Endothelial cell of umbilical vein (primary cell): Measurements from ENCODE around the gene SAE1. TPM values are rescaled to one million over a fixed set of nuclear protein-coding genes. Genes with fewer than 3 reads are reported as not detected.

Experiments
- BruUV-seq: library from RNA; stranded (reverse); fragments of 400-500 nt; replicated peaks from 2 replicates; lab custom pipeline; 2021; lab: Mats Ljungman, UMichigan
- CTCF ChIA-PET: fragments of 300-600, 350-600 bp; sonication (Branson Sonifier 250); formaldehyde crosslinking; loops from one replicate; lab custom pipeline; 2021; ENCODE audit warnings: antibody characterized with exemption, inconsistent platforms; lab: Charles Lee
- POLR2A ChIA-PET: fragments of 300-600, 350-600 bp; sonication (Branson Sonifier 250); formaldehyde crosslinking; loops from one replicate; lab custom pipeline; 2021; ENCODE audit warnings: antibody characterized with exemption, inconsistent platforms; lab: Charles Lee
- DNase-seq: peaks from one replicate; pipeline ENCODE4 v3.0.0-alpha.2; 2011; ENCODE audit warnings: low read depth, low spot score
- FAIRE-seq: peaks from 2 replicates; lab custom pipeline; 2011; peaks lifted over from hg19 to GRCh38; lab: Jason Lieb, UNC
- H2AFZ ChIP-seq: 2 replicates; pipeline ENCODE4 v1.6.0; 2012; ENCODE audit warnings: low read depth, low read length, control low read depth, inconsistent platforms
- H3K27ac ChIP-seq: 2 replicates; pipeline ENCODE4 v1.5.1; 2011; ENCODE audit warnings: low read depth, mild to moderate bottlenecking, control low read depth, low read length, moderate library complexity; ENCODE audit not compliant: insufficient read depth
- H3K27me3 ChIP-seq, 2 experiments: 2 replicates each; pipeline versions ENCODE4 v1.6.0 to v1.6.1; 2011; ENCODE audit warnings: low read length in 2 of 2, mixed read lengths in 1 of 2; ENCODE audit not compliant: control insufficient read depth in 2 of 2, insufficient read depth in 2 of 2
- H3K36me3 ChIP-seq, 2 experiments: 2 replicates in 1 of 2; 3 replicates in 1 of 2; pipeline ENCODE4 v1.5.1; 2011; ENCODE audit warnings: low read length in 2 of 2, mild to moderate bottlenecking in 1 of 2, moderate library complexity in 1 of 2; ENCODE audit not compliant: control insufficient read depth in 2 of 2, insufficient read depth in 2 of 2; ENCODE audit errors: extremely low read depth in 1 of 2
- H3K4me1 ChIP-seq: 3 replicates; pipeline ENCODE4 v1.5.1; 2011; ENCODE audit warnings: mild to moderate bottlenecking, low read length; ENCODE audit not compliant: control insufficient read depth, insufficient read depth; ENCODE audit errors: extremely low read depth
- H3K4me2 ChIP-seq: 2 replicates; pipeline ENCODE4 v1.6.1; 2011; ENCODE audit warnings: low read length, control low read depth, mixed read lengths; ENCODE audit not compliant: insufficient read depth
- H3K4me3 ChIP-seq, 3 experiments: fragments of 200-600 bp in 1 of 3; sonication (generic), shearing (Covaris generic) in 1 of 3; replicated peaks in 1 of 3; 2 replicates each; pipeline ENCODE4 v1.5.1; 2011 to 2016; ENCODE audit warnings: control low read depth in 3 of 3, low read length in 3 of 3, mild to moderate bottlenecking in 2 of 3, inconsistent platforms in 1 of 3, low read depth in 1 of 3, moderate library complexity in 1 of 3; ENCODE audit not compliant: insufficient read depth in 1 of 3
- H3K79me2 ChIP-seq: 2 replicates; pipeline ENCODE4 v1.6.0; 2012; ENCODE audit warnings: low read length, inconsistent platforms; ENCODE audit not compliant: control insufficient read depth, insufficient read depth
- H3K9ac ChIP-seq: replicated peaks from 2 replicates; pipeline ENCODE3; 2011; ENCODE audit warnings: low read length, control low read depth; ENCODE audit not compliant: insufficient read depth; ENCODE audit errors: extremely low read depth
- H3K9me1 ChIP-seq: replicated peaks from 3 replicates; pipeline ENCODE4 v1.6.0; 2011; ENCODE audit warnings: mild to moderate bottlenecking, low read length; ENCODE audit not compliant: control insufficient read depth, insufficient read depth; ENCODE audit errors: extremely low read depth
- H3K9me3 ChIP-seq: replicated peaks from 2 replicates; pipeline ENCODE4 v1.5.1; 2012; ENCODE audit warnings: low read length, inconsistent platforms; ENCODE audit not compliant: control insufficient read depth, insufficient read depth
- H4K20me1 ChIP-seq: replicated peaks from 2 replicates; pipeline ENCODE3; 2011; ENCODE audit warnings: mild to moderate bottlenecking, low read length; ENCODE audit not compliant: control insufficient read depth, insufficient read depth; ENCODE audit errors: extremely low read depth
- FOS ChIP-seq: IDR thresholded peaks from 2 replicates; pipeline ENCODE4 v1.6.1; 2011; ENCODE audit warnings: mild to moderate bottlenecking, low read length, moderate library complexity, borderline replicate concordance; ENCODE audit not compliant: insufficient read depth
- GATA2 ChIP-seq: IDR thresholded peaks from 2 replicates; pipeline ENCODE4 v1.7.0; 2011; ENCODE audit warnings: low read depth, mild to moderate bottlenecking, moderate library complexity, mixed read lengths, low read length; ENCODE audit not compliant: insufficient read length, insufficient read depth
- JUN ChIP-seq: IDR thresholded peaks from 2 replicates; pipeline ENCODE4 v1.6.1; 2011; ENCODE audit warnings: borderline replicate concordance, low read depth; ENCODE audit not compliant: insufficient read length, insufficient read depth
- MAX ChIP-seq: IDR thresholded peaks from 2 replicates; pipeline ENCODE4 v1.6.1; 2011; ENCODE audit not compliant: insufficient read depth, insufficient read length
- MYC ChIP-seq: IDR thresholded peaks from one replicate; pipeline ENCODE4 v1.6.1; 2011; ENCODE audit warnings: mild to moderate bottlenecking, low read depth, low read length
- POLR2AphosphoS5 ChIP-seq: IDR thresholded peaks from 2 replicates; pipeline ENCODE4 v1.6.1; 2012; ENCODE audit warnings: low read depth, mild to moderate bottlenecking, control low read depth, low read length, moderate library complexity; ENCODE audit not compliant: insufficient read depth
- dilution Hi-C: fragments of 300-500 bp; cut with MboI; formaldehyde crosslinking; loops from one replicate; pipeline ENCODE4 v1.15.0; 2019; ENCODE audit warnings: low sequenced_read_pairs; ENCODE audit not compliant: extremely low pct_ligation_motif_present
- intact Hi-C: fragments of 100-400 bp; cut with micrococcal nuclease; formaldehyde crosslinking; loops from one replicate; pipeline ENCODE4 v1.10.0; 2022
- polyA plus RNA-seq, 4 experiments: library from polyadenylated mRNA; depleted of rRNA in 3 of 4; stranded (reverse) in 3 of 4; unstranded in 1 of 4; fragments of >200 nt; gene quantifications; 2 replicates each; pipeline versions ENCODE4 v1.2.1 to v1.2.3, GENCODE V29; 2011 to 2012; ENCODE audit warnings: missing spikeins in 1 of 4
- total RNA-seq: library from RNA; stranded (reverse); gene quantifications from 2 replicates; pipeline ENCODE4 v1.2.3, GENCODE V29; 2021

SAE1 gene
- total and polyA plus RNA-seq, 2 donors (not counting 3 experiments of a cell fraction or from before 2014, with no cell fraction given) = 165 to 219 TPM

GRCh38 chr19:47176627-47177090, 46.0 kb downstream of the SAE1 start:
- no peak overlapping the region for H2AFZ ChIP-seq
- TF ChIP-seq MYC (peak; percentile 8), POLR2AphosphoS5 (peak; percentile 86), JUN (peak; percentile 85), MAX (no peak), GATA2 (peak; percentile 34), FOS (peak; percentile 93)
- peaks cover 0 to 14% of the 10 kb centered on the region in 2 experiments for H3K36me3 ChIP-seq
- H3K79me2 ChIP-seq = peaks cover 39% of the 10 kb centered on the region
- H3K4me3 ChIP-seq = peak overlapping the region in 1 of 3 experiments; percentile 15
- H3K27me3 ChIP-seq = no peaks in the 10 kb centered on the region
- no peaks in the 10 kb centered on the region for H3K9me3 ChIP-seq
- intact Hi-C loops = loop anchor here (1.0 to 2.0 kb wide), 5 partner anchors 14 to 81 kb away; no protein-coding TSS in a partner anchor
- H4K20me1 ChIP-seq = no peaks in the 10 kb centered on the region
- ChIA-PET CTCF (interaction anchor here (0.8 to 4.0 kb wide), 10 partner anchors 10 to 71 kb away, joined by 3 to 30 read pairs (median 7); partner anchors contain the start of gene ZC3H4), POLR2A (interaction anchor here (0.7 to 2.0 kb wide), 5 partner anchors 19 to 431 kb away, joined by 3 to 7 read pairs (median 3); partner anchors contain the start of gene FKRP)
- peak; percentile 93 for FAIRE-seq
- DNase-seq = peak; percentile 100
- peak overlapping the region; percentile 97 for H3K27ac ChIP-seq
- H3K9me1 ChIP-seq = no peaks in the 10 kb centered on the region
- dilution Hi-C loops = no loop called here
- peak overlapping the region; percentile 85 for H3K9ac ChIP-seq
- H3K4me2 ChIP-seq = peak overlapping the region; percentile 71
- no TSS peak for BruUV-seq
- H3K4me1 ChIP-seq = peaks cover 49% of the 10 kb centered on the region
